CD14-positive monocyte (primary cell): ENCODE results near the gene RBMS1. TPM values are rescaled to one million over a fixed set of nuclear protein-coding genes. Genes with fewer than 3 reads are reported as not detected.

Experiments
- DNase-seq, 3 donors: peaks; one replicate each; pipeline ENCODE4 v3.0.0-alpha.2; 2011 to 2022
- H2AFZ ChIP-seq: 2 replicates; pipeline ENCODE4 v1.6.0; 2012; ENCODE audit warnings: mild to moderate bottlenecking, low read depth, low read length, inconsistent platforms; ENCODE audit not compliant: insufficient read depth, poor library complexity, severe bottlenecking
- H3K27ac ChIP-seq, 2 donors: 1 replicate in 1 of 2; 2 replicates in 1 of 2; pipeline ENCODE4 v1.5.1; 2012 to 2013; ENCODE audit warnings: low read length in 2 of 2, control low read depth in 1 of 2, inconsistent platforms in 1 of 2, low read depth in 1 of 2, mild to moderate bottlenecking in 1 of 2
- H3K27me3 ChIP-seq, 2 donors: one replicate each; pipeline versions ENCODE4 v1.6.0 to v1.6.1; 2011 to 2013; ENCODE audit warnings: low read length in 2 of 2; ENCODE audit not compliant: control insufficient read depth in 2 of 2, insufficient read depth in 2 of 2
- H3K36me3 ChIP-seq, 2 donors: replicated peaks in 1 of 2; 1 replicate in 1 of 2; 2 replicates in 1 of 2; pipeline versions ENCODE4 v1.5.1 to v1.6.1; 2012 to 2013; ENCODE audit warnings: low read length in 2 of 2, control low read depth in 1 of 2, inconsistent platforms in 1 of 2, mild to moderate bottlenecking in 1 of 2; ENCODE audit not compliant: insufficient read depth in 2 of 2, control insufficient read depth in 1 of 2
- H3K4me1 ChIP-seq, 2 donors: 1 replicate in 1 of 2; 2 replicates in 1 of 2; pipeline versions ENCODE4 v1.5.1 to v1.6.1; 2012 to 2013; ENCODE audit warnings: low read length in 2 of 2, control low read depth in 1 of 2, inconsistent platforms in 1 of 2, mild to moderate bottlenecking in 1 of 2, moderate library complexity in 1 of 2; ENCODE audit not compliant: insufficient read depth in 2 of 2, control insufficient read depth in 1 of 2
- H3K4me2 ChIP-seq: replicated peaks from 2 replicates; pipeline ENCODE3; 2012; ENCODE audit warnings: low read length, moderate library complexity, mild to moderate bottlenecking; ENCODE audit not compliant: poor library complexity, severe bottlenecking; ENCODE audit errors: extremely low read depth
- H3K4me3 ChIP-seq, 3 experiments: fragments of 200-600 bp in 1 of 3; sonication (generic) in 1 of 3; replicated peaks in 1 of 3; 1 replicate in 2 of 3; 2 replicates in 1 of 3; pipeline ENCODE4 v1.5.1; 2011 to 2013; ENCODE audit warnings: low read length in 3 of 3, mild to moderate bottlenecking in 3 of 3, control low read depth in 2 of 3, low read depth in 2 of 3, inconsistent platforms in 1 of 3, moderate library complexity in 1 of 3
- H3K79me2 ChIP-seq: 2 replicates; pipeline ENCODE4 v1.6.0; 2012; ENCODE audit warnings: mild to moderate bottlenecking, control low read depth, inconsistent platforms, low read length, moderate library complexity; ENCODE audit not compliant: insufficient read depth
- H3K9ac ChIP-seq: 2 replicates; pipeline ENCODE4 v1.6.0; 2017; ENCODE audit warnings: low read length, mild to moderate bottlenecking; ENCODE audit not compliant: insufficient read depth, poor library complexity, severe bottlenecking
- H3K9me3 ChIP-seq, 2 donors: replicated peaks in 1 of 2; 1 replicate in 1 of 2; 2 replicates in 1 of 2; pipeline versions ENCODE4 v1.5.1 to v1.6.1; 2012 to 2013; ENCODE audit warnings: low read length in 2 of 2, control low read depth in 1 of 2; ENCODE audit not compliant: control insufficient read depth in 1 of 2, insufficient read depth in 1 of 2
- H4K20me1 ChIP-seq: 2 replicates; pipeline ENCODE4 v1.6.0; 2012; ENCODE audit warnings: mild to moderate bottlenecking, low read length, control low read depth, moderate library complexity; ENCODE audit not compliant: insufficient read depth
- H3K27ac Mint-ChIP-seq, 7 donors: one replicate each; pipeline ENCODE4 v1.8.0; 2020; ENCODE audit warnings: mild to moderate bottlenecking in 7 of 7, mixed read lengths in 7 of 7, moderate library complexity in 6 of 7, inconsistent platforms in 2 of 7
- H3K27me3 Mint-ChIP-seq, 3 donors: one replicate each; pipeline ENCODE4 v1.8.0; 2021 to 2022; ENCODE audit warnings: low read depth in 3 of 3, mild to moderate bottlenecking in 3 of 3, mixed read lengths in 3 of 3, moderate library complexity in 3 of 3, inconsistent platforms in 1 of 3
- H3K36me3 Mint-ChIP-seq, 2 donors: one replicate each; pipeline ENCODE4 v1.8.0; 2020; ENCODE audit warnings: mixed read lengths in 2 of 2, inconsistent platforms in 1 of 2, mild to moderate bottlenecking in 1 of 2
- H3K4me1 Mint-ChIP-seq: one replicate; pipeline ENCODE4 v1.8.0; 2020; ENCODE audit warnings: mild to moderate bottlenecking, mixed read lengths
- H3K4me3 Mint-ChIP-seq, 2 donors: one replicate each; pipeline ENCODE4 v1.8.0; 2020; ENCODE audit warnings: mild to moderate bottlenecking in 2 of 2, mixed read lengths in 2 of 2, moderate library complexity in 1 of 2
- H3K9me3 Mint-ChIP-seq, 7 donors: one replicate each; pipeline ENCODE4 v1.8.0; 2020 to 2022; ENCODE audit warnings: mixed read lengths in 7 of 7, mild to moderate bottlenecking in 6 of 7, moderate library complexity in 6 of 7, inconsistent platforms in 2 of 7
- WGBS: methylation state at CpG from one replicate; pipeline ENCODE4 v1.1.5; 2013; ENCODE audit warnings: missing lambda C conversion rate; ENCODE audit not compliant: insufficient coverage; 5-methylcytosine and 5-hydroxymethylcytosine counted together
- intact Hi-C, 2 donors: fragments of 100-400 bp; cut with micrococcal nuclease; formaldehyde crosslinking; loops; one replicate each; pipeline versions ENCODE4 v1.15.0 to v1.15.1; 2023
- polyA plus RNA-seq, 3 donors: library from polyadenylated mRNA; depleted of rRNA in 1 of 3; unstranded in 2 of 3; stranded (reverse) in 1 of 3; fragments of 300-500 nt in 2 of 3; fragments of >200 nt in 1 of 3; fragmentation: Illumina TruSeq in 2 of 3; gene quantifications; 1 replicate in 2 of 3; 2 replicates in 1 of 3; pipeline ENCODE4 v1.2.3, GENCODE V29; 2012 to 2021
- TF ChIP-seq, protein P1 (sequence below): fragments of 200-600 bp; IDR thresholded peaks from one replicate; pipeline ENCODE4 v1.8.0; 2022; ENCODE audit warnings: antibody characterized with exemption, mild to moderate bottlenecking

RBMS1 gene
- polyA plus RNA-seq, 3 donors = 88.2 to 91.2 (median 89.4) TPM

- no peak overlapping the region for H2AFZ ChIP-seq
- no peaks in the 10 kb centered on the region for H3K9me3 ChIP-seq
- no peak for DNase-seq
- no peak overlapping the region for H3K9ac ChIP-seq
- intact Hi-C loops = no loop called here
- WGBS = no CpG with 5 or more reads among the region's 4 CpGs
- no peaks in the 10 kb centered on the region for H3K27me3 ChIP-seq
- Mint-ChIP-seq H3K4me1 (peaks cover 32% of the 10 kb centered on the region), H3K4me3 (no peak overlapping the region), H3K9me3 (no peaks in the 10 kb centered on the region), H3K36me3 (peaks cover 65 to 78% of the 10 kb centered on the region in 2 donors), H3K27ac (peak overlapping the region in 2 of 7 donors; percentile 35 to 57), H3K27me3 (peaks cover 0 to 2% (median 0%) of the 10 kb centered on the region in 3 donors)
- peaks cover 4 to 17% of the 10 kb centered on the region in 2 donors for H3K4me1 ChIP-seq
- TF ChIP-seq, protein P1, sequence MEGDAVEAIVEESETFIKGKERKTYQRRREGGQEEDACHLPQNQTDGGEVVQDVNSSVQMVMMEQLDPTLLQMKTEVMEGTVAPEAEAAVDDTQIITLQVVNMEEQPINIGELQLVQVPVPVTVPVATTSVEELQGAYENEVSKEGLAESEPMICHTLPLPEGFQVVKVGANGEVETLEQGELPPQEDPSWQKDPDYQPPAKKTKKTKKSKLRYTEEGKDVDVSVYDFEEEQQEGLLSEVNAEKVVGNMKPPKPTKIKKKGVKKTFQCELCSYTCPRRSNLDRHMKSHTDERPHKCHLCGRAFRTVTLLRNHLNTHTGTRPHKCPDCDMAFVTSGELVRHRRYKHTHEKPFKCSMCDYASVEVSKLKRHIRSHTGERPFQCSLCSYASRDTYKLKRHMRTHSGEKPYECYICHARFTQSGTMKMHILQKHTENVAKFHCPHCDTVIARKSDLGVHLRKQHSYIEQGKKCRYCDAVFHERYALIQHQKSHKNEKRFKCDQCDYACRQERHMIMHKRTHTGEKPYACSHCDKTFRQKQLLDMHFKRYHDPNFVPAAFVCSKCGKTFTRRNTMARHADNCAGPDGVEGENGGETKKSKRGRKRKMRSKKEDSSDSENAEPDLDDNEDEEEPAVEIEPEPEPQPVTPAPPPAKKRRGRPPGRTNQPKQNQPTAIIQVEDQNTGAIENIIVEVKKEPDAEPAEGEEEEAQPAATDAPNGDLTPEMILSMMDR = no peak
- H4K20me1 ChIP-seq = peaks cover 27% of the 10 kb centered on the region
- H3K27ac ChIP-seq = no peak overlapping the region
- H3K4me3 ChIP-seq = no peak overlapping the region
- H3K36me3 ChIP-seq = peaks cover 45 to 82% of the 10 kb centered on the region in 2 donors
- no peak overlapping the region for H3K4me2 ChIP-seq
- no peaks in the 10 kb centered on the region for H3K79me2 ChIP-seq
Observed at GRCh38 chr2:160291382-160291781, 202.2 kb downstream of the RBMS1 start.

DNA sequence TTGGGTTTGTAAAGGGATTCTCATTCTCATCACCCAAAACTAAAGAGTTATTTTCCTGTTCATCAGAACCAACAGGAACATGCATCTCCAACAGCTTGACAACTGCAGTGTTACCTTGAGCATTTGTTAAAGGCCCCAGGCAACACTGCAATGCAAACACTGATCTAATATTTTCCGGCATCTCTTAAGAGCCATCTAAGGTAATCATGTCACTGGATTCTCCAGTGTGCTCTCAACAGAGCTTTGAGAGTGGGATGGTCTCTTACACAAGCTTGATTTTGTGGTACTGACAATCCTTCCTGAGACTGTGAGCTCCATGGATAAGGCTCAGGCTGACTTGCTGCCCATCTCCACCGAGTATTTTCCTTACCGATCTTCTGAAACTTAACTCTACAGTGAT lies 203.0 kb downstream of the RBMS1 start:
- Histone ChIP-seq H3K27me3 (no peaks in the 10 kb centered on the region), H3K79me2 (no peaks in the 10 kb centered on the region), H3K9me3 (no peaks in the 10 kb centered on the region), H4K20me1 (peaks cover 24% of the 10 kb centered on the region), H3K4me3 (no peak overlapping the region), H3K36me3 (peaks cover 45 to 79% of the 10 kb centered on the region in 2 donors), H3K4me2 (no peak overlapping the region), H3K27ac (peak overlapping the region in 1 of 2 donors; percentile 54), H2AFZ (no peak overlapping the region), H3K9ac (no peak overlapping the region), H3K4me1 (peaks cover 4 to 17% of the 10 kb centered on the region in 2 donors)
- Mint-ChIP-seq H3K9me3 (no peaks in the 10 kb centered on the region), H3K27me3 (peaks cover 0 to 2% (median 0%) of the 10 kb centered on the region in 3 donors), H3K4me1 (peaks cover 32% of the 10 kb centered on the region), H3K27ac (peak overlapping the region in 3 of 7 donors; percentile 11 to 57 (median 12)), H3K4me3 (no peak overlapping the region), H3K36me3 (peaks cover 59 to 76% of the 10 kb centered on the region in 2 donors)
- no peak for DNase-seq
- 100% methylated on average over 2 of the region's 3 CpGs for WGBS
- TF ChIP-seq, protein P1 = no peak
- intact Hi-C loops = no loop called here
